UCSD-AML1 (cell line): Measurements from ENCODE around the gene LIMS2.
A peak's percentile ranks its signal among the peaks of the same experiment; 100 is the strongest.

Experiments
- DNase-seq: peaks from one replicate; lab custom pipeline; 2025; ENCODE audit not compliant: unreplicated experiment; lab: John Stamatoyannopoulos, UW

Gene LIMS2

DNA sequence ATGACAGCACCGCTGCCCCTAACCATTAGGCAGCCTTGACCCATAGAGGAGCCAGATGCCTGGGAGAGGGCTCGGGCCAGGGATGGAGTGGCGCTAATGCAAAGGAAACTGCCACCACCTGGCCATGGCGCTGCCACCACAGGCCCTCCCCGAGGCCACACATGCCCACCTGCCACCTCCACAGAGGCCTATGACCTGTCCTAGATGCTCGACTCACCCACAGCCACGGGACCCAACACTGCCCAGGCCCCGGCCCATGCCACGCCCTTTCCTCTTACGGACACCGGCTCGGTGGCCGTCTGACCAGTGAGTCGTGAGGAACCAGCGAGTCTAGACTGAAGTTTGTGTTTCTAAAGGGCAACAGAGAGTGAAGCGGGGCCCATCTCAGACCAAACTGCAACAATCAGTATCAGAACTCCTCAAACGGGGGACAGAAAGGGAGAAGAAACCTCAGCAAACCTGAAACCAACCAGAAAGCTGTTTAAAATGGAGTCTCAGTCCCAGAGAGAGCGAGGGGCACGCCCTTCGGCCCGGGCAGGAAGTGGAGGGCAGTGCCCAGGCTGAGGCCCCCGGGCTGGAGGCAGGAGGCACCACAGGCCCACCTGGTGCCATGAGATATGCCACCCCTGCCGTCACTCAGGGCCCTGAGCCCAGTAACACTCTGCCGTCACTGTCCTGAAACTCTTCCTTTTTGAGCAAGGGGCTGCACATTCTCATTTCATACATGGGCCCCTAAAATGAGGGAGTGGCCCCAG lies 28.7 kb downstream of the LIMS2 start:
- DNase-seq: no peak

DNA sequence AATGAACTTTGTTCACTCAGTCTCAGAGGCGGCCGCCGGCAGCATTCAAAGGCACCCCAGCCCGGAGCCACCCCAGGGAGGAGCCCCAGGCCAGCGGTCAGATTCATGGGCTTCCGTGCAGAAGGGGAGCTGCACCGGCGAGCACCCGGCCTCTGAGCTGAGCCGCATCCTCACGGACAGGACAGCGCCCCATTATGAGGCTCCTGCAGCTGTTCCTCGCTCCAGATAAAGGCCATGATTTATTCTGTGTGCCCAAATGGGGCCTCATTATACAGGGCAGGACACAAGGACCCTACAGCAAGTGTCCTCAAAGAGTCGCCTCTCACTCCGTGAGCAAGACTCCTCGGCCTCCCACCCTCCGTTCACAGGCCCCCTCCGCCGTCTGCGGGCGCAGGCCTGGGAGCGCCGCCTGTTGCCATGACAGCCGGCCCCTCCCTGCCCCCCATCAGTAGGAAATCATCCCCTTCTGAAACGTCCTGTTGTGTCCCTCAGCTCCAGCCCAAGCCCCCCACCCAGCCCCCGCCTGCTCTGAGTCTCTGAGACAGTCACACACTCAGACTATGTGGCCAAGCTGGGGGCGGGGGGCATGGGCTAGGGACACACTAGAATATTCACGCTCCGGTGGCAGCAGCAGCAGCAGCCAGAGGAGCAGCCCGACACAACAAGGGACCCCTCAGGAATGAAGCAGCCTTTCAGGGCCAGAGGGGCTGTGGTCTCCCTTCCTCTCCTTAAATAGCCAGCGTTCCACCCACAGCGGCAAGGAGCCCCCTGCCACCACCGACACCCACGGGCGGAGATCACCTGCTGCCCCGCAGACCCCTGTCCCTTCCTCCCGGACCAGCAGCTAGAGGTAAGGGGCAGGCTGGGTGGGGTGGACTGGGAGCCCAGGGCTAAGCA lies 29.7 kb downstream of the LIMS2 start, which contains the start of gene GPR17:
Gene GPR17, plus strand, starts transcription at position 759 of the 897 bp plus-strand sequence. CDS start 4,583 bp downstream, outside the sequence.
- DNase-seq: no peak

DNA sequence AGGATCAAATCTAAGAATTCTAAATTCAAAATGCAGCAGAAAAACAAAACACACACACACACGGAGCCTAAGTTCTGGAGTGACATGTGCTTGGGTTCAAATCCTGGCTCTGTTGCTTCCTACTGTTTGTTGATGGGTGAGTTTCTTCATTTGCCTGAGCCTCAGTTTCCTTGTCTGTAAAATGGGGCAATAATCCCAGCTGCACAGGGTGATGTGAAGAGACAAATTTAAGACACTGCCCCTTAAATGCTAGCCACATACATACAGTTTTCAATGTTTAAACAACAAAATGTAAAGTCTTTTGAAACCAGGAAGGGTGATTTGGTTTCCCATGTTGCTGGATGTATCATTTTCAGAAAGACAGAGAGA lies 30.3 kb downstream of the LIMS2 start:
- DNase-seq: no peak

DNA sequence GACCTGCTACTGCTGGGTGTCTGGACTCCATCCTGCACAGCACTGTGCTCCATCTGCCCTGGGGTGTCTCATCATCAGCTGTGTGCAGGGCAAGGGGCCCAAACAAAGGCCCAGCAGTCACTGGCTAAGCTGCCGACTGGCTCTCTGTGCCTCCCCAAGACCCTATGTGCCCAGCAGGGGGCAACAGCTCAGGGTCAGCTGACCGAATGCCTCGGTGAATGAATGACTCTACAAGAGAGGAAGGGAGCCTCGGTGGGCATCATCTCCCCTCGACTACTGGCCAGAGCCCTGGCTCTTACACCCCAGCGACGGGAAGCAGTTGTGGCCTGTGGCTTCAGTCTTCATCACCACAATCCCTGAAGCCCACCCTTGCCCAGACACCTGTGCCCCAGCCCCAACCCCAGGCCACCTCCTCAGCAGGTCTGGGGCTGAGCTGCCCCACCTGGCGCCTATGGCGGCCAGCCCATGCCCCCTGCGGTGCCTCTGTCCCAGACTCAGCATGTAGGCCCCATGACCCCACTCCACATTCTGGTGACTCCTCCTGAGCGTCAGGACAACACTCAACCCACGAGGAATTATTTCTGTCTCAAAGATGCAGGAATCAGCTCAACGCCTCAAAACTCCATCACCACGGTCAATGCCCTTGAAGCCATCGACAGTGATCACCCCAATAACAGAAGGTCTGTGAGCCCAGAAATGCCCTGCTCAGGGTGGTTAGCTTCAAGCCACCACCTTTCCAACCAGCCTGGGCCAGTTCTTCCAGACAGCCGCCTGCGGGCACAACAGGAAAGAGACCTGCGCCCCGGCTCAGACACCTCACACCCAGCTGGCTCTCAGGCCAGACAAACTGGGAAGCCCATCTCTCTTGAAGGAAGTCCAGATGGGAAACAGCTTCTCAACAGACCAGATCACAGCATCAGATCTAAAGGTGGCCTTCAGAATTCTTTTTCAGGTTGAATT lies 31.0 kb downstream of the LIMS2 start:
- no peak for DNase-seq

DNA sequence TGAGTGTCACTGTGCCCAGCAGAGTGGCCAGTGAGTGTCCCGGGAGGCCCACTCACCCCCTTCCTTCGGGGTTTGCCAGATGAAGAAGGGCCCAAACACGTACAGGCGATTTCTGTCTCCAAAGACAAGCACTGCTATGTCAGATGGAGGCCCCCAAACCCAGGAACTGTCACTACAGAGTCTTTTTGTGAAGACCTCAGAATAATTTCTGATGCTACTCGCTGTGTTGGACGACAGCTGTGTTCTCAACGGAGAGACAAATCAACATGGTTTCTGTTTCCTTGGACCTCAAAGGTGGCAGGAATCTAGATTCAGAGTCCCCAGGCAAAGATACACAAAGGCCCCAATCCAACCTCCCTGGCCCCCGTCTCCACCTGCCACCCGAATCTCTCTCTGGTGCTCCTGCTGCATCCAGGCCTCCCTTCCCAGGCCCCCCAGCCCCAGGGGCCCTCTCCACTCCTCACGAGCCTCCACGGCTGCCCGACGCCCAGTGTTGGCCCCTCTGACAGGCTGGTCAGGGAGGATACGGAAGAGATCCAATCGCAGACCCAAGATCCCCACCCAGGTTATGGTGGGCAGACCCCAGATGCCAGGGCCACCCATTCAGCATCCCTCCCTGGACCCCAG lies 31.8 kb downstream of the LIMS2 start:
- DNase-seq: no peak

DNA sequence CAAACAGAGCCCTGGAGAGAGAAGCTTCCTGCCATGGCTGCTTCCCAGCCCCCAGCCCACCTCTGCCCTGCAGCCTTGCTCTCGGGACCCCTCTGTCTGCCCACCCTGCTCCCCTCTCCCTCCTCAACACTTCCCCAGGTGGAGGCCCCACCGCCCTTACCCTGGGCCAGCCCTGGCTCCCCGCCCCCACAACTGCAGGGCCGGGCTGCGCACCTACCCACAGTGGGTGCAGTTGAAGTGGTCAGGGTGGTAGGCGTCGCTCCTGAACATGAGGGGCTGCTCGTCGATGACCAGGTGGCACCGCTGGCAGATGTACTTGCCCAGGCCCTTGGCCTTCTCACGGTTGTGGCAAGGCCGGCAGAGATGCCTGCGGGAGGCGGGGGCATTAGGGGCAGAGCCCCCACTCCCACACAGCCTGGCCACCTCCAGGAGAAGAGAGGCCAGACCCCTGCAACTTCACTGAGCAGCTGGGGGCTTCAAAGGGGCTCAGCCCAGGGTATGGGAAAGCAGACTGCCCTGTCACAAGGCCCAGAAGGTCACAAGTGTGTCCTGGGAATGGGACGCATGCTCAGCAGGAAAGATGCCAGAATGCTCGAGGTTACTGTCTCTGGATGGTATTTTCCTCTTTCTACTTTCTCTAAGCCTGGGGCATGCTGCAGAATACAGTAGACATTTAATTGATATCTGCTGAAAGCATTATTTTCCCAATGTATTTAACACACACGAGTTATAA lies 32.5 kb downstream of the LIMS2 start:
- no peak for DNase-seq

DNA sequence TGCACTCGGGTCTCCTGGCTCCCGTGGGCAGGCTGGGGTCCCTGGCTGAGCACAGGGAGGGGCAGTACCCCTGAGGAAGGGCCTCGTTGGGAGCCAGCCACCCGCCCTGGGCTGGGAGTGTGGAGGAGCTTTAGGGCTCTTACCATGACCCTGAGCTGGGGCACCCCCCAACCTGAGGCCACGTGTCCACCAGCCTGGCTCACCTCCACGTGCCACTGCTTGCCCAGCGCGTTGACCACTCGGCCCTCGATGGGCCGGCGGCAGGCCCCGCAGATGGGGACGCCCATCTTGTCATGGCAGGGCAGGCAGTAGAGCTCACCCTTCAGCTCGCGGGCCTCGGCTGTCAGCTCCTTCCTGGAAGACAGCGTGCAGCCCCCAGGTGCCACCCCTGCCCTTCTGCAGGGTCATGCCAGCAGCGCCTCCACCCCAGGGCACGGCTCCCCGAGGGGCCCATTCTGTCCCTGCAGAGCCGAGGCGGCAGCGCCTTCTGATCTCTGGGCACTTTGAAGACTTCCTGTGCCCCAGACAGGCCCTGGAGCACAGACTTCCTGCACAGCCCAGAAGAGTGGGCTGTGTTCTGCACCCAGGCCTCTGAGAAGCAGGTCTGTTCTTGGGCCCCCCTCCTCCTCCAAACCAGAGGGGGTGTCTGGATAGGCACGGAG lies 33.4 kb downstream of the LIMS2 start:
- peak; percentile 67 for DNase-seq

DNA sequence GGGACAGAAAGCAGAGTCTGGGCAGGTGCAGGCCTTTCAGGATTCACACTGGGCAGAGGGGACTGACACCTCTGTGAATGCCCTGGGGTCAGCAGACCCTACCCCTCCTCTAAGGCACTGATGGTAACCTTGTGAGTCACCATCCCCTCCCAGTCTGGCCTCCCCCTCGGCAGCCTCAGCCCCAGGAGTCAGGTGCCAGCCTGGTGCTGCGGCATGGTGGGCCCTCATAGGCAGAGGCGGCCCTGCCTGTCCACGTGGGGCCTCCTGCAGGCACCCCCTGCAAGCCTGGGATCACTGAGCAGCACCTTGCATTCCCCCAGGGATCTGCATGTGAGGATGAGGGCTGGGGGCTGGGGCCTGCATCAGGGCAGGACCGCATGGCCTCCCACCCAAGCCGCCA lies 34.2 kb downstream of the LIMS2 start:
- DNase-seq: no peak

DNA sequence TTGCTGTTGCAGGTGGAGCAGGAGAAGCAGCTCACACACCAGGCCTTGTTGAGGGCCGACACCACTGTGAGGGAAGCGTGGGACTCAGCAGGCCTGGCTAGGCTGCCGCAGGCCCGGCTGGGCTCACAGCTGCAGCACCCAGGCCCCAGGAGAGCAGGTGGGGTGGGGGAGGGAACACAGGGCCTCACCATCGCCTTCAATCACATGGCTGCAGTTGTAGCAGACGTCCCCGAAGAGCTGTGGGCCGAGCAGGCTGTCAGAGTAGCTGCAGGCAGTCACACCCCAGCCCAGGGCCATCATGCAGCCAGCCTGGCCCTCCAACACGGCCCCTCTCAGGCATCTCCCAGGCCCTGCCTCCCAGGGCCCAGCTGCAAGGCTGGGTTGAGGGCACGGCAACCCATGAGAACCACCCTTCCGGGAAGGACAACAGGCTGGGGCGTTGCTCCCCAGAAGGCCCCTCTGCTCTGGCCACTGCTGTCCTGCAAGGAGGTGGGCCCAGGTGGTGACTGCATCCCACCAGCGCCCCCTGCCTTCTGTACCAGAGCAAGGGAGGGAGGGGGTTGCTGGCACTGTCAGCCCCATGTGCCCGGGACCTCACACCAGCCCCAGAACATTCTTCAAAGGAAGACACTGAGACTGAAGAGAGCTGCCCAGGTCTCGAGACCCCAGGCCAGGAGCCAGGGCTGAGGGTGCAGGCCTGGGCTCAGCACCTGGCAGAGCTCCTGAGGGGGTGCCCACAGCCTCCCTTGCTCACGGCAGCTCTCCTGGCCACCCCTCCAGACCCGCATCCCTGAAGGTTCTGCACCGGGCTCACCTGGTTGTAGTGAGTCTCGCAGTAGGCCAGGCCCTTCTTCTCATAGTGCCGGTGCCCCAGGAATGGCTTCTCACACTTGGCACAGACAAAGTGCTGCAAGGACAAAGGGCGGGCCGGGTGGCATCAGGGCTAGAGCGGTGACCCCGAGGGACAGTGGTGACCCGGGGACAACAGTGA lies 35.0 kb downstream of the LIMS2 start:
- DNase-seq: no peak

DNA sequence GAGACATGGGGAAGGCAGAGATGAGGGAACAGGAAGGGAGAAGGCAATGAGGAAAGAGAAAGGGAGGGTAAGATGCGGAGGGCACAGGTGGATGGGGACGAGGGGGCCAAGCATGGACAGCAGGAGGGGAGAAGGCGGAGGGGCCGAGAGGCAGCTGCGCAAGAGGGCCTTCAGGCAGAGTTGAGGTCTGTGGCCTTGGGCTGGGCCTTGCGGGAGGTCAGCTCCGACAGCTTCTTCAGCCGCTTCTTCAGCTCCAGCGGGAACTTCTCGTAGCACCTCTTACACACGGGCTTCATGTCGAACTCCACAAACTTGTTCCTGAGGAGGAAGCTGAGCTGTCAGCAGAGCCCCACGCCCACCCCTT lies 36.2 kb downstream of the LIMS2 start:
- no peak for DNase-seq

DNA sequence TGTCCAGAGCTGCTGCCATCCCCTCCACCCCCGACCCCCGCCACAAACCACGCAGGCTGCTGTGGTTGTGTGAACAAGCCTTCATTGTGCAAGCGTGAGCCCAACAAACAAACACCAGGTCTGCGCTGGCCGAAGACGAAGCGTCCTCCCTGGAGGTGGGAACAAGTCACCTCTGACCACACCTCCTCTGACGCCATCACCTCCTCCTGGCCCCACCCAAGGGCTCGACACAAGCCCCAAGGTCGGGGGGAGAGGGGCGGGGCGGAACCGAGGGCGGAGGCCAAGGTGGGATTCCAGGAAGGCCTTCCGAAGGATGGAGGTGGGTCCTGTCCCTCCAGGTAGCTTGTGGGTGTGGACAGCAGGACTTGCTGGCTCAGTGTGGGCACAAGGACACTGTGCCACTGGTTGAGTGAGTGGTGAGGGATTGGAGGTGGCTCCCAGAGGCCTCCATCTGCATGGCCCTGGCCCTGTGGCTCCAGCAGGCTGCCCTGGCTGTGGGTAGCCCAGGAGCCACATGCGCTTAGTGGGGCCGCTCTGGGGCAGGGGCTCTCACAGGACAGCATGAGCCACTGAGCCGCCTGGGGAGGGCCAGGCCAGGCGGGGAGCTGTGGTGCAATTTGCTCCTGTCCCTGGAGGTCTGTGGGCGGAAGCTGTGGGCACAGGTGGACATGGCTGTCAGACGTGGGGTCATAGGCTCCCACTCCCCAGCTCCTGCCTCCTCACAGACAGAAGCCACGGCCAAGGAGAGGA lies 36.8 kb downstream of the LIMS2 start:
- no peak for DNase-seq

DNA sequence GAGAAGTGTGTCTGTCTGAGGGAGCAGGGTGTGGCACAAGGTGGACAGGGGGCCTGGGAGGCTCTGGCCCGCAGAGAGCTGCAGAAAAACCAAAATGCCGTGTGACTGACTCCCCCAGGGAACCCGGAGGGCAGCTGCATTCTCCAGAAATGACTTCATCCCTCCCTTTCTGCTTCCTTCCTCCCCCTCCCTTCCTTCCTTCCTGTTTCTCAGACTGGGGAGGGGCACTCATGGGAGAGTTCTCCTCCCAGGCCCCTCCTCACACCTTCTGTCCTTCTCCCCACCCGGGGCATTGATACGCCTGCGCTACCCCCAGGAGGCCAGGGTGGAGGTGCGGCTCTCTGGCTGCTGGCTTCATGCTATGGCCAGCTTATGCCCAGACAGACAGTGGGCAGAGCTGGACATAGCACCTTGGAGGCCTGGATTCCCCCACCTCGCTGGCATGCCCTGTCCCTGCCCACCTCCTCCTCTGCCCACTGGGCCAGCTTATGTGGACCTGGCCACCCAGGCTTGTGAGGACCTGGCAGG lies 37.5 kb downstream of the LIMS2 start:
- DNase-seq: peak; percentile 39

DNA sequence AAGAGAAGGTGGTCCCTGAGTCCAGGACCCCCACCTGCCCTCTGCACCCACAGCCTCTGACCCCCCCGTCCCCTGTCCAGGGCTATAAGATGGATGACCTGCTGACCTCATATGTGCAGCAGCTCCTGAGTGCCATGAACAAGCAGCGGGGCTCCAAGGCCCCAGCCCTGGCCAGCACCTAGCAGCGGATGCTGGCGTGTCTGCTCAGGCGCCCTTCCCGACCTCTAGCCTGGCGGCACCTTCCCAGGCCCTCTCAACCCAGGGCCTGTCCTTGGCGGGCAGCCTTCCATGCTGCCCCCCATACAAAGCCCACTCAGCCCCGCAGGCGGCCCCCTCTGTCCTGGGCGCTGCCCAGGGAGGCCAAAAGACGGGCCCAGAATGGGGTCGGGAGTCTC lies 38.1 kb downstream of the LIMS2 start:
- no peak for DNase-seq

DNA sequence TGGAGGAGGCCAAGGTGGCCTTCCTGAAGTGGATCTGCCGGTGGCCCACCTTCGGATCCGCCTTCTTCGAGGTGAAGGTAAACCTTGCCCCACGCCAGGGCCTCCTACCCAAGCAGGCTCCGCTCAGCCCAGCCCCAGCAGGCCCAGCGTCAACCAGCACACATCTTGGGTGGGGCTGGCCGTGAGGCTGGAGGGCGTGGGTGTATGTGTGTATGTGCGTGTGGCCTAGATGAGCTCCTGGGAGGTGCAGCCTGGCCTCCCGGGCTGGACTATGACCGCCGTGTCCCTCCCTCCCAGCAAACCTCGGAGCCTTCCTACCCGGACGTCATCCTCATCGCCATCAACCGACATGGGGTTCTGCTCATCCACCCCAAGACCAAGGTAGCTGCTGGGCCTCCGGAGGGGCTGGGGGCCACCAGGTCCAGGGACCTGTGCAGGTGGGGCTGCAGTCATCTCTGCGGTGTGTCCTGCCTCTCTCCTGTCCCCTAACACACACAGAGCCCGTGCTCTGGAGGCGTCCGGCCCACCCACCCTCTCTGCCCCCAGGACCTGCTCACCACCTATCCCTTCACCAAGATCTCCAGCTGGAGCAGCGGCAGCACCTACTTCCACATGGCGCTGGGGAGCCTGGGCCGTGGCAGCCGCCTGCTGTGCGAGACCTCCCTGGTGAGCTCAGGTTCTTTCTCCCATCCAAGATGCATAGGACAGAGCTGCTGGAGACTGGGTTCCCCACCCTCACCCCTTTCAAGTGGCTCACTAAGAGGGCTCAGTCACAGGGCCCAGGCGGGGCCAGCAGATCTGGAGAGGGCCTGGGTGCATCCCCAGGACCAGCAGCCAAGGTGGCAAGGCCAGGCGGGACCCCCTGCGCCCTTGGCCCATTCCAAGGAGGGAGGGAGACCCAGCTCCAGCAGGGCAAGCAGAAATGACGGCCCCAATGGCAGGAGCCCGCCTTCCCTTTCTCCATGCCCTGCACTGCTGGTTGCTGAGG lies 38.8 kb downstream of the LIMS2 start:
- no peak for DNase-seq

DNA sequence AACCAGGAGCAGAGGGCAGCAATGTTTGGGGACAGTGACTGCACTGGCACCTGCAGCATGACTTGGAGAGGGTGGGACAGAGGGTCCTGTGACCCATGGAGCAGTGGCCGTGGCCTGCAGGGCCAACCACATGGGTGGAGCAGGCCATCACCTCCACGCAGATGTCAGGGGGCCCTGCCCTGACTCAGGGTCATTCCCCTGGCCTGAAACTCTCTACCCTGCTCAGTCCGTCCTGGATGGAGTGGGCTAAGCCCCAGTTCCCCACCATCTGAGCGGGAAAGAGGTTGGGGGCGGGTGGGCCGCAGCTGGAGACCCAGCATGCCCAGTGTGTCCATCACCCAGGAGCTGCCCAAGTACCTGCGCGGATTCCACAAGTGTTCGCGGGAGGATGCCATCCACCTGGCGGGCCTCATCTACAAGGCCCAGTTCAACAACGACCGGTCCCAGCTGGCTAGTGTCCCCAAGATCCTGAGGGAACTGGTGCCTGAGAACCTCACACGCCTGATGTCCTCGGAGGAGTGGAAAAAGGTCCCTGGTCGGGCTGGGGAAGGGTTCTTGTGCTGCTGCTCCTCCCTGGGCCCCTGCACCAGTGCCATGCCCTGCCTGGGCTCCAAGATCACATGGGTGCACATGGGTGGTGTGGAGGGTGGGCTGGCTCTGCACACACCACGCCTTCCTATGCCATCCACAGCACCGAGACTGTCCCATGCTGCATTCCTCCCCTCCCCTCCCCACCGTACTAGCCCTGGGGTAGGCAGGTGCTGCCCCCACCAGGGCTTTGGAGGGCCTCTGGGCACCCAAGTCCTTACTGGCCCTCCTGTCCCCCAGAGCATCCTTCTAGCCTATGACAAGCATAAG lies 39.7 kb downstream of the LIMS2 start:
- DNase-seq: no peak
